ENCODE measurements around the gene RAD18.

RAD18 gene

DNA sequence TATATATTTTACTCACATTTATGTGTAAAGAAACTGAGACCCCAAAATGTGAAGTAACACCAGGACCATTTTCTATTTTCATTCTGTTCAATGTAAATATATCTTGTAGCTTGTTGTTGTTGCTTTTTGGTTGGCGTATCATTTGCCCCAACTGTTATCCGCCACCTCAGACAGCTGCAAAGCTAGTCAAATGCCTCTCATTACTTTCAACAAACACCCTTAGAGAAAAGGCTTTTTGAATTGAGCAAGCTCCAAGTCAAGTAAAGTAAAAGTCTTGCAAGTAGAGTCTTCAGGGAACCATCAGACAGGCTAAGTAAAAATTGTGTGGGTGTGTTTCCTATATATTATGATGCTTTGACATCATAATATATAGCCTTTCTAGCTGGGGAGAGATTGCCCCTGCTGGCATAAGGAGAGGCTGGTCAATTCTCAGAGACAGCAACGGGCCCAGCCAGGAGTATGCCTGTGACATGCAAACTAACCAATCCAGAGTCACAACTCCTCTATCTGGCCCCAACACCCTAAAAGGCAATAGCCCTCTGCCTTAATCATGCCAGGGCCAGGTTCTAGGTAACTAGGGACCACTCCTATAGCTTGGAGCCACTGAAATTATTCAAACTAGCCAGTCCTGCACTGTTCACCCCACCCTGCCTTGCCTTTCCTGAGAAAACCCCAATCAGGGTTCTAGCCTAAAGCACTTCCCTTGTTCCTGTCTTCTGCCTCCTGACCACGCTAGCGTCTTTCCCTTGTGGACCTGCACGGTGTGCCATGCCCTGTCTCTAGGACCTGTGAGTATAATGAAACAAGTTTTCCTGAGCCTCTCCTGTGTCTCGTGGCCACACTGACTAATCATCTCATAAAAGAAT is 75.6 kb downstream of the RAD18 start:
- TF ChIP-seq, protein P1, sequence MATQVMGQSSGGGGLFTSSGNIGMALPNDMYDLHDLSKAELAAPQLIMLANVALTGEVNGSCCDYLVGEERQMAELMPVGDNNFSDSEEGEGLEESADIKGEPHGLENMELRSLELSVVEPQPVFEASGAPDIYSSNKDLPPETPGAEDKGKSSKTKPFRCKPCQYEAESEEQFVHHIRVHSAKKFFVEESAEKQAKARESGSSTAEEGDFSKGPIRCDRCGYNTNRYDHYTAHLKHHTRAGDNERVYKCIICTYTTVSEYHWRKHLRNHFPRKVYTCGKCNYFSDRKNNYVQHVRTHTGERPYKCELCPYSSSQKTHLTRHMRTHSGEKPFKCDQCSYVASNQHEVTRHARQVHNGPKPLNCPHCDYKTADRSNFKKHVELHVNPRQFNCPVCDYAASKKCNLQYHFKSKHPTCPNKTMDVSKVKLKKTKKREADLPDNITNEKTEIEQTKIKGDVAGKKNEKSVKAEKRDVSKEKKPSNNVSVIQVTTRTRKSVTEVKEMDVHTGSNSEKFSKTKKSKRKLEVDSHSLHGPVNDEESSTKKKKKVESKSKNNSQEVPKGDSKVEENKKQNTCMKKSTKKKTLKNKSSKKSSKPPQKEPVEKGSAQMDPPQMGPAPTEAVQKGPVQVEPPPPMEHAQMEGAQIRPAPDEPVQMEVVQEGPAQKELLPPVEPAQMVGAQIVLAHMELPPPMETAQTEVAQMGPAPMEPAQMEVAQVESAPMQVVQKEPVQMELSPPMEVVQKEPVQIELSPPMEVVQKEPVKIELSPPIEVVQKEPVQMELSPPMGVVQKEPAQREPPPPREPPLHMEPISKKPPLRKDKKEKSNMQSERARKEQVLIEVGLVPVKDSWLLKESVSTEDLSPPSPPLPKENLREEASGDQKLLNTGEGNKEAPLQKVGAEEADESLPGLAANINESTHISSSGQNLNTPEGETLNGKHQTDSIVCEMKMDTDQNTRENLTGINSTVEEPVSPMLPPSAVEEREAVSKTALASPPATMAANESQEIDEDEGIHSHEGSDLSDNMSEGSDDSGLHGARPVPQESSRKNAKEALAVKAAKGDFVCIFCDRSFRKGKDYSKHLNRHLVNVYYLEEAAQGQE (IDR thresholded peaks at IDR 0.05; ENCODE audit: insufficient read depth in 1 of 2, low read depth in 2 of 2, low read length in 2 of 2) = no peak
- no peak for TF ChIP-seq FOXP2 (optimal IDR thresholded peaks at IDR 0.05; ENCODE audit: borderline replicate concordance, extremely low read depth, extremely low read length, insufficient read depth)
- no peak for TF ChIP-seq POLR2AphosphoS5 (IDR thresholded peaks at IDR 0.05; ENCODE audit: low read depth, low read length)
- TF ChIP-seq TAF1 (IDR thresholded peaks at IDR 0.05; ENCODE audit: borderline replicate concordance, insufficient read depth, low read length) = no peak
- no peak for TF ChIP-seq SIN3A (IDR thresholded peaks at IDR 0.05; ENCODE audit: borderline replicate concordance, insufficient read depth, low read length)

DNA sequence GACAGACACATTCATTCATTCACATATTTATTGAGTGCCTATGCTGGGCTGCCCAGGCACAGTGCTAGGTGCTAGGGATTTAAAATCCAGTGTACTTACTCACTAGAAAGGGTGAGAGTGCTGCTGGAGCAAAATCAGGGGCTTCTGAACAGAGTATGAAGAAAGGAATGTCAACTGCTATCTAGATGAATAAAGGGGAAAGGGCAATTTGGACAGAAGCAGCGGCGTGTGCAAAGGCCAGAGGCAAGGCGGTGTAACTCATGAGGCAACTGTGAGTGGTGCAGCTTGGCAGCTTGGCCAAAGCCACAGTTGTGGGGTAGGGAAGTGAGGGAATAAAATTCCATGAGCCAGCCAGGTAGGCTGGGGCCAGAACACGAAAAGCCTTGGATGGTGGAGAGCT is 76.7 kb downstream of the RAD18 start:
- TF ChIP-seq POLR2AphosphoS5 (IDR thresholded peaks at IDR 0.05; ENCODE audit: low read depth, low read length) (no peak), TAF1 (IDR thresholded peaks at IDR 0.05; ENCODE audit: borderline replicate concordance, insufficient read depth, low read length) (no peak), FOXP2 (optimal IDR thresholded peaks at IDR 0.05; ENCODE audit: borderline replicate concordance, extremely low read depth, extremely low read length, insufficient read depth) (no peak)
- TF ChIP-seq, protein P1 (IDR thresholded peaks at IDR 0.05; ENCODE audit: insufficient read depth in 1 of 2, low read depth in 2 of 2, low read length in 2 of 2) = no peak

DNA sequence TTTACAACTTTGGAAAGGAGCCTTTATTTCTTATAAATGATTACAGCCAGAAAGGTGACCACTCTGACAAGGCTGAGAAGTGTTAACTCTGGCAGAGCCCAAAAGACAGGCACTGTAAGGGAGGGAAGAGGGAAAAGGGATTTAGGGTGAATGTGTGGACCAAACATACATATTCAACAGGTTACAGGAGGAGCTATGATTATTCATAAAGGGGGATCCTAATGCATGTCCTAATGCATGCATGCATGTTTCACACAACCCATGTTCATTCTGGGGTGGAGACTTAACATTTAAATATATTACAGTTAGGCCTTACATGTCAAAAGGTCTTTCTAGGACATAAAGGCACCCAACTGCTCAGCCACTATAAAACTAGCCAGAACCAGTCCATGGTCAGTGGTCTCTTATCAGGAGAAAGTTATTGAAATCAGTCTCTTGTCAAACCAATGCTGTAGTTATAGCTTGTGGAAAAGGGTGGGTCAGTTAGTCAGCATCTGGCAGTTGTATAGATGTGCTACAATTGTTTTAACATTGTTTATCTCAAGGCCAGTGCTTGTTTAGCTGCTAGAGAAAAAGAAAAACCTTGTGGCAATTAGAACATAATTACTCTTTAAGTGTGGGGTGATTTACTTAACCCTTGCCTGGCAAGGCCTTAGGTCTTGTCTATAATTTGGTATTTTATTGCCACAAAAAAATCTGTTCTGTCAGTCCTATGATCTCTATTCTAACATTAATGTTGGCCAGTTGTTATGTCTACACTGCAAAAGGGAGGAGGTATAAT is 77.5 kb downstream of the RAD18 start:
- TF ChIP-seq, protein P1 (IDR thresholded peaks at IDR 0.05; ENCODE audit: insufficient read depth in 1 of 2, low read depth in 2 of 2, low read length in 2 of 2) = no peak
- TF ChIP-seq POLR2AphosphoS5 (IDR thresholded peaks at IDR 0.05; ENCODE audit: low read depth, low read length) = no peak
- no peak for TF ChIP-seq SIN3A (IDR thresholded peaks at IDR 0.05; ENCODE audit: borderline replicate concordance, insufficient read depth, low read length)
- no peak for TF ChIP-seq TAF1 (IDR thresholded peaks at IDR 0.05; ENCODE audit: borderline replicate concordance, insufficient read depth, low read length)
- TF ChIP-seq FOXP2 (optimal IDR thresholded peaks at IDR 0.05; ENCODE audit: borderline replicate concordance, extremely low read depth, extremely low read length, insufficient read depth) = no peak

DNA sequence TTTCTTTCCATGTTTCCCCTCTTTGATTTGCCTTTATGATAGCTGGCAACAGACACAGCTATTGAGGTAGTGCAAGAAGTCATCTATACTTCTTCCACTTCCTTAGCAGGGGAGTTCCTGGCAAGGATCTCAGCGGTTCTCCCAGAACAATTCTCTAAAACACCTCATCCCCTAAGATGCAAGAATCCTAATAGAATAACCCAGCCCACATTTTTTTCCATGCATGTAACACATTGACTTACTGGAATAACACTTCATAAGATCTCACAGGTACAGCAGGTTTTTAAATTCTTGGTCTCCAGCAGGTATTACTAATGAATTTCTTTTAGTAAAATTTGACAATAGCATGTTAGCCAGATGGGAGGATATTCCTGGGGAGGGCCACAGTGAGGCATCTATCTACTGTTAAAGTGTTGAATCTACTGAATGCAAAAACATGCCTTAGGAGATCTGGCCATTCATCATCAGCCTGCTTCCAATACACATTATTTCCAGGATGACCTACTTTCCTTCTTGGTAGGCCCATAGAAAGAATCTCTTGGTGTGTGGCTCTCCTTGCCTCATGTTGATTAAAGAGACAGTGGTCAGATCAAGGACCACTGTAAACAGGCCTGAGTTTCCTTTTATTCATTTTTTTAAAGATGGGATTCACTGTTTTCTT is 78.5 kb downstream of the RAD18 start:
- TF ChIP-seq FOXP2 (optimal IDR thresholded peaks at IDR 0.05; ENCODE audit: borderline replicate concordance, extremely low read depth, extremely low read length, insufficient read depth) = no peak
- TF ChIP-seq POLR2AphosphoS5 (IDR thresholded peaks at IDR 0.05; ENCODE audit: low read depth, low read length) = no peak
- no peak for TF ChIP-seq TAF1 (IDR thresholded peaks at IDR 0.05; ENCODE audit: borderline replicate concordance, insufficient read depth, low read length)
- no peak for TF ChIP-seq SIN3A (IDR thresholded peaks at IDR 0.05; ENCODE audit: borderline replicate concordance, insufficient read depth, low read length)
- TF ChIP-seq, protein P1 (IDR thresholded peaks at IDR 0.05; ENCODE audit: insufficient read depth in 1 of 2, low read depth in 2 of 2, low read length in 2 of 2) = no peak
